ENCODE results near the gene SHC1.

The SHC1 gene

DNA sequence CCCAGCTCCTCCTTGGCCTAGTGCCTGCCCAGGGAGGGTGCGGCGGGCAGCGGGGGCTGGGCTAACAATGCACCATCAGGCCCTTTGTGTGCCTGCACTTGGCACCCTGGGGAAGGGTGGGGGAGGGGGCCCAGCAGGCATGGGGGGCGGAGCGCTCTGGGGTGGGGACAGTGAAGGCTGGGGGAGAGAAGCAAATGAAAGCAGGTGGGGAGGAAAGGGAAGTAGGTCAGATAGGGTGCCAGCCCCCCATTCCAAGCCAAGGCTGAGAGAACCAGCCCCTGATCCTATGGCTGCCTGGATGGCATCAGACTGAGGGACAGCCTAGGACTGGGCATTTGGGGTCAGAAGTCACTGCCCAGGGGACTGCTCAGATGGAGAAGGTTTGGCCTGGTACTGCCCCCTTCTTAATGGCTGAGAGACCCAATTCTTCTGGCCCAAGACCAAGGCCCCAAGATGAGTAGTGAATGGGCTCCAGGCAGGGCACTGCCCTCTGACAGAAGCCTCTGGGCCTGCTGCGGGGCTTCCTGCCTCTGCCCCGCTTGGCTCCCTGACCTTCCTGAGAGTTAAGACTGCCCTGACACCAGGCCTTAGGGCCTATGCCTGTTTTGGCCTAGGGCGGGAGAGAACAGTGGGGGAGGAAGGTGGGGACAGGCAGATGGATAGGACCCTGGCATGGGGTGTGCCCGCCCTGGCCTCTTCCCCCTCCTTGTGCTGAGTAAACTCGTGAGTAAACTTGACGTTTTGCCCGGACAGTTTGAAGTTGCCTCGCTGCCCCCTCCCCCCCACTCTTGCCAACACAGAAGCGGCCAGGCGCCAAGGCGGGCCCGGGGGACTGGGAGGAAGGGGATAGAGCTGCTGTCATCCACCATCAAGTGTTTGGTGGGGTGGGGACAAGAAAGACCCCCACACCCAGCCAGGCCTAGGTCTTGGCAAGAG, 34.8 kb upstream of the SHC1 start:
- Histone ChIP-seq H3K79me2 (ENCODE audit: control insufficient read depth, insufficient read depth, low read length) (peaks cover 21% of the 10 kb centered on the region), H3K36me3 (ENCODE audit: control insufficient read depth, insufficient read depth, low read length) (no peaks in the 10 kb centered on the region), H4K8ac (ENCODE audit: low read depth, low read length) (no peak overlapping the region), H3K79me1 (ENCODE audit: low read length) (peaks cover 5% of the 10 kb centered on the region), H3K4me1 (ENCODE audit: control insufficient read depth, low read depth, low read length) (peaks cover 15% of the 10 kb centered on the region), H2BK15ac (replicated peaks; ENCODE audit: low read depth) (no peak overlapping the region), H3K4me3 (ENCODE audit: low read length) (no peak overlapping the region), H3K4ac (ENCODE audit: low read depth, low read length) (no peak overlapping the region), H3K18ac (ENCODE audit: low read length) (no peak overlapping the region), H2BK5ac (ENCODE audit: low read length) (no peak overlapping the region), H3K23ac (ENCODE audit: low read length) (no peak overlapping the region), H3K27ac (ENCODE audit: low read depth, low read length) (no peak overlapping the region), H3K27me3 (ENCODE audit: insufficient read depth, low read length, poor library complexity) (no peaks in the 10 kb centered on the region), H3K9ac (ENCODE audit: low read length) (no peak overlapping the region), H3K56ac (ENCODE audit: low read length) (peak overlapping the region; percentile 17), H4K5ac (ENCODE audit: low read length) (no peak overlapping the region), H2AK5ac (ENCODE audit: low read length) (no peak overlapping the region), H2BK120ac (ENCODE audit: low read depth, low read length) (no peak overlapping the region), H3K4me2 (ENCODE audit: low read length) (no peak overlapping the region)
- no CpG with 5 or more reads among the region's 17 CpGs for WGBS (ENCODE audit: extremely low coverage, insufficient coverage, low lambda C conversion rate)
- no peak for DNase-seq

GRCh38 chr1:155004352-155005075, 34.0 kb upstream of the SHC1 start:
- Histone ChIP-seq H3K27me3 (ENCODE audit: insufficient read depth, low read length, poor library complexity) (no peaks in the 10 kb centered on the region), H2BK15ac (replicated peaks; ENCODE audit: low read depth) (no peak overlapping the region), H4K5ac (ENCODE audit: low read length) (peak overlapping the region; percentile 33), H3K18ac (ENCODE audit: low read length) (peak overlapping the region; percentile 89), H3K56ac (ENCODE audit: low read length) (peak overlapping the region; percentile 99), H2BK120ac (ENCODE audit: low read depth, low read length) (no peak overlapping the region), H4K8ac (ENCODE audit: low read depth, low read length) (no peak overlapping the region), H3K79me1 (ENCODE audit: low read length) (peaks cover 5% of the 10 kb centered on the region), H3K9ac (ENCODE audit: low read length) (peak overlapping the region; percentile 97), H2BK5ac (ENCODE audit: low read length) (peak overlapping the region; percentile 75), H2AK5ac (ENCODE audit: low read length) (peak overlapping the region; percentile 99), H3K36me3 (ENCODE audit: control insufficient read depth, insufficient read depth, low read length) (no peaks in the 10 kb centered on the region), H3K79me2 (ENCODE audit: control insufficient read depth, insufficient read depth, low read length) (peaks cover 21% of the 10 kb centered on the region), H3K4me3 (ENCODE audit: low read length) (peak overlapping the region; percentile 41), H3K4me1 (ENCODE audit: control insufficient read depth, low read depth, low read length) (peaks cover 15% of the 10 kb centered on the region), H3K4me2 (ENCODE audit: low read length) (peak overlapping the region; percentile 51), H3K23ac (ENCODE audit: low read length) (peak overlapping the region; percentile 97), H3K27ac (ENCODE audit: low read depth, low read length) (peak overlapping the region; percentile 43), H3K4ac (ENCODE audit: low read depth, low read length) (peak overlapping the region; percentile 76)
- no CpG with 5 or more reads among the region's 5 CpGs for WGBS (ENCODE audit: extremely low coverage, insufficient coverage, low lambda C conversion rate)
- no peak for DNase-seq

DNA sequence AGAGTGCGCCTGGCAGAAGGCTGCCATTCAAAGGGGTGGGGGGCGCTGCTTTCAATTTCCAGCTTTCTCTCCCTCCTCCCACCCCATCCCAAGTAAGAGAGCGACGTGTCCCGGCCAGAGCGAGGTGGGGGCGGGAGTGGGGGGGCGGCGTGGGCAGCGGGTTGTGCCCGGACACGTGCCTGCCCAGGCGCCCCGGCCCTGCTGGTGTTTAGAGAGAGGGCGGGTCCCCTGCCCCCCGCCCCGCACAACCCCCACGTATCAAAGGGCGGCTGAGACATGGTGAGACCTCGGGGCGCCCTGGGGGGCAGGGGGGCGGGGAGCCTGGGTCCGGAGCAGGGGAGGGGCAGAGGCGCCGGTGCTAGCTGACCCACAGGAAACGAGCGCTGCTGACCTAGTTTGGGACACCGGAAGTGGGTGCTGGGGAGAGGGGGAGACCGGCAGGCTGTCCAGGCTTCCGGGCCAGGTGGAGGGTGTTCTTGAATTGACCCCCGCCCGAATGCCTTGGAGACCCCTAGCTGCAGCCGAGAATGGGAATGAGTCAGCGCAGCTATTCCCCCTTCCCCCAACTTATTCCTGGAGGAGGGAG, 33.3 kb upstream of the SHC1 start:
- peak overlapping the region; percentile 75 for H3K4me3 ChIP-seq (ENCODE audit: low read length)
- peak overlapping the region; percentile 14 for H2BK15ac ChIP-seq (replicated peaks; ENCODE audit: low read depth)
- H3K27me3 ChIP-seq (ENCODE audit: insufficient read depth, low read length, poor library complexity) = no peaks in the 10 kb centered on the region
- peak overlapping the region; percentile 43 for H3K27ac ChIP-seq (ENCODE audit: low read depth, low read length)
- peak overlapping the region; percentile 75 for H2BK5ac ChIP-seq (ENCODE audit: low read length)
- H4K5ac ChIP-seq (ENCODE audit: low read length) = peak overlapping the region; percentile 33
- no peak overlapping the region for H2AK5ac ChIP-seq (ENCODE audit: low read length)
- peak overlapping the region; percentile 89 for H3K18ac ChIP-seq (ENCODE audit: low read length)
- no peaks in the 10 kb centered on the region for H3K36me3 ChIP-seq (ENCODE audit: control insufficient read depth, insufficient read depth, low read length)
- H2BK120ac ChIP-seq (ENCODE audit: low read depth, low read length) = peak overlapping the region; percentile 56
- H3K79me2 ChIP-seq (ENCODE audit: control insufficient read depth, insufficient read depth, low read length) = peaks cover 21% of the 10 kb centered on the region
- H3K4me1 ChIP-seq (ENCODE audit: control insufficient read depth, low read depth, low read length) = peaks cover 14% of the 10 kb centered on the region
- no peak overlapping the region for H3K23ac ChIP-seq (ENCODE audit: low read length)
- H3K4ac ChIP-seq (ENCODE audit: low read depth, low read length) = peak overlapping the region; percentile 76
- peaks cover 5% of the 10 kb centered on the region for H3K79me1 ChIP-seq (ENCODE audit: low read length)
- peak; percentile 72 for DNase-seq
- WGBS (ENCODE audit: extremely low coverage, insufficient coverage, low lambda C conversion rate) = no CpG with 5 or more reads among the region's 34 CpGs
- H3K9ac ChIP-seq (ENCODE audit: low read length) = peak overlapping the region; percentile 97
- no peak overlapping the region for H4K8ac ChIP-seq (ENCODE audit: low read depth, low read length)
- peak overlapping the region; percentile 99 for H3K4me2 ChIP-seq (ENCODE audit: low read length)
- peak overlapping the region; percentile 99 for H3K56ac ChIP-seq (ENCODE audit: low read length)

DNA sequence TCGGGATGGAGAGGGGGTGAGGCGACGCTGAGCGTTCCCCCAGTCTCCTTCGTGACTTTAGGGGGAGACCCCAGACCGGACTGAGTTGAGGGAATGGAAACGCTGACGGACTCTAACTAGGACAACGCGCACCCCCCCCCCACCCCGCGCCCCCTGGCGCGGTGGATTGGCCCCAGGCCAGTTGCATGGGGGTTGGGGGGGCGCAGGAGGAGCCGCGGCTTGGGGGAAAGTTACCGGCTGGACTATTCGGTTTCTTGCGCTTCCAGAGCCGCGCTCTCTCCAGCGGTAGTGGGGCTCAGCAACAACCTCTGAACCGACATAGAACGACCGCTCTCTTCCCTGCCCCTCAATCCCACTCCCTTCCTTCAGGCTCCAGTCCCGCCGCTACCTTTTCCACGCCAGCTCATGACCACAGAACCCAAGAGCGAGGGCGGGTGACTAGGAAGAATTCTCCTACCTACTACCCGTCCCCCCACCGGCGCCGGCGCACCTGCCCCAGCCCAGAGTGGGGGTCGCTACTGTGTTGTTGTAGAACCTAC, 32.7 kb upstream of the SHC1 start:
- Histone ChIP-seq H3K27me3 (ENCODE audit: insufficient read depth, low read length, poor library complexity) (no peaks in the 10 kb centered on the region), H3K4ac (ENCODE audit: low read depth, low read length) (peak overlapping the region; percentile 76), H4K5ac (ENCODE audit: low read length) (no peak overlapping the region), H3K9ac (ENCODE audit: low read length) (peak overlapping the region; percentile 97), H2AK5ac (ENCODE audit: low read length) (no peak overlapping the region), H2BK15ac (replicated peaks; ENCODE audit: low read depth) (peak overlapping the region; percentile 14), H3K27ac (ENCODE audit: low read depth, low read length) (peak overlapping the region; percentile 20), H3K36me3 (ENCODE audit: control insufficient read depth, insufficient read depth, low read length) (no peaks in the 10 kb centered on the region), H4K8ac (ENCODE audit: low read depth, low read length) (no peak overlapping the region), H3K23ac (ENCODE audit: low read length) (peak overlapping the region; percentile 20), H3K56ac (ENCODE audit: low read length) (peak overlapping the region; percentile 99), H3K4me2 (ENCODE audit: low read length) (peak overlapping the region; percentile 99), H3K18ac (ENCODE audit: low read length) (peak overlapping the region; percentile 89), H3K79me1 (ENCODE audit: low read length) (peaks cover 5% of the 10 kb centered on the region), H3K4me3 (ENCODE audit: low read length) (peak overlapping the region; percentile 75), H2BK5ac (ENCODE audit: low read length) (peak overlapping the region; percentile 90), H2BK120ac (ENCODE audit: low read depth, low read length) (peak overlapping the region; percentile 56), H3K4me1 (ENCODE audit: control insufficient read depth, low read depth, low read length) (peaks cover 11% of the 10 kb centered on the region), H3K79me2 (ENCODE audit: control insufficient read depth, insufficient read depth, low read length) (peaks cover 21% of the 10 kb centered on the region)
- peak; percentile 63 for DNase-seq
- WGBS (ENCODE audit: extremely low coverage, insufficient coverage, low lambda C conversion rate) = no CpG with 5 or more reads among the region's 37 CpGs

DNA sequence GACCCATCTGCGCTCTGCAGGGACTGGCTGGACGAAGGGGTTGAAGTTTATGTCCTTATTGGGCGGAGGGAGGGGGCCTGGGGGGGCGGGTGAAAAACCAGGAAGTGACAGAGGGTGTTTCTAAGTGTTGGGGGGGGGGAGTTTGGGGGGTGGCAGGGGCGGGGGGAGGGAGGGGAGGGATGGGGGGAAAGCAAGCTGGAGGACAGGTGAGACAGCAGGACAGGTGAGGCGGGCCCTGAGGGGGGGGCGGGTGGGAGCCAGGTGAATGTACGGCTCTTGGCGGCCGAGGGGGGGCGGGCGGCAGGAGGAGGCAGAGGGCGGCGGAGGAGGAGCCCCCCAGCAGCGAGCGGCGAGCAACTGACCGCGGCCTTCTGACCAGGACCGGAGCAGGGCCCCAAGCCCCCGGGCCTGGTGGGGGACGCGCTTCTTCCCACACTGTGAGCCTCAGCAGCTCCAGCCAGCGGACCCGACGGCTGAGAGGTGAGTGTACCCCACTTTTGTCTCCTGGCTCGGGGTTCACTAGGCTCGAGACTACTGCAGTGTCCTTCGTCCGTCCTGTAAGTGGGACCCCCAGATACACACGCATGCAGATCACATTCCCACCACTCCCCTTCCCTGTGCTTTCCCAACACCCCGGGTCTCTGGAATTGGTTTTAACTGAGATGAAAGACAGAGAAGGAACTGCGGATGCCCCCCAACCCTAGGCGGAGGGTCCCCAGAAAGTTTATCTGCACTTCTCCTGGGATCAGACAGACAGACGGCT, 32.1 kb upstream of the SHC1 start, which contains the start of gene ZBTB7B:
Gene ZBTB7B, plus strand, starts transcription at position 339 of the 763 bp plus-strand sequence. CDS start 11,859 bp downstream, outside the sequence.
- no peak for DNase-seq
- peak within 1 kb of the TSS; percentile 56 for H2BK120ac ChIP-seq (ENCODE audit: low read depth, low read length)
- H3K4ac ChIP-seq (ENCODE audit: low read depth, low read length) = peak within 1 kb of the TSS; percentile 76
- no CpG with 5 or more reads among the region's 35 CpGs for WGBS (ENCODE audit: extremely low coverage, insufficient coverage, low lambda C conversion rate)
- peak within 1 kb of the TSS; percentile 14 for H2BK15ac ChIP-seq (replicated peaks; ENCODE audit: low read depth)
- peak within 1 kb of the TSS; percentile 89 for H3K18ac ChIP-seq (ENCODE audit: low read length)
- no peaks in the 10 kb centered on the region for H3K36me3 ChIP-seq (ENCODE audit: control insufficient read depth, insufficient read depth, low read length)
- peaks cover 5% of the 10 kb centered on the region for H3K79me1 ChIP-seq (ENCODE audit: low read length)
- no peak within 1 kb of the TSS for H4K8ac ChIP-seq (ENCODE audit: low read depth, low read length)
- peak within 1 kb of the TSS; percentile 90 for H2BK5ac ChIP-seq (ENCODE audit: low read length)
- no peak within 1 kb of the TSS for H2AK5ac ChIP-seq (ENCODE audit: low read length)
- H3K27me3 ChIP-seq (ENCODE audit: insufficient read depth, low read length, poor library complexity) = no peaks in the 10 kb centered on the region
- no peak within 1 kb of the TSS for H4K5ac ChIP-seq (ENCODE audit: low read length)
- peak within 1 kb of the TSS; percentile 69 for H3K27ac ChIP-seq (ENCODE audit: low read depth, low read length)
- H3K56ac ChIP-seq (ENCODE audit: low read length) = peak within 1 kb of the TSS; percentile 99
- H3K23ac ChIP-seq (ENCODE audit: low read length) = peak within 1 kb of the TSS; percentile 20
- peaks cover 10% of the 10 kb centered on the region for H3K4me1 ChIP-seq (ENCODE audit: control insufficient read depth, low read depth, low read length)
- peak within 1 kb of the TSS; percentile 75 for H3K4me3 ChIP-seq (ENCODE audit: low read length)
- peaks cover 21% of the 10 kb centered on the region for H3K79me2 ChIP-seq (ENCODE audit: control insufficient read depth, insufficient read depth, low read length)
- H3K9ac ChIP-seq (ENCODE audit: low read length) = peak within 1 kb of the TSS; percentile 97
- H3K4me2 ChIP-seq (ENCODE audit: low read length) = peak within 1 kb of the TSS; percentile 99
